Fibroblast of skin of right quadriceps (primary cell): Measurements from ENCODE around the gene SLC22A7.
A peak's percentile ranks its signal among the peaks of the same experiment; 100 is the strongest.

Source experiments
- DNase-seq: peaks from one replicate; pipeline ENCODE4 v3.0.0-alpha.2; 2013

Gene SLC22A7

GRCh38 chr6:43297644-43298564 lies at the start of gene SLC22A7:
TSS of gene SLC22A7 (plus strand) at chr6:43298260. CDS start at chr6:43298359, 99 bp downstream.
- DNase-seq, result no peak

DNA sequence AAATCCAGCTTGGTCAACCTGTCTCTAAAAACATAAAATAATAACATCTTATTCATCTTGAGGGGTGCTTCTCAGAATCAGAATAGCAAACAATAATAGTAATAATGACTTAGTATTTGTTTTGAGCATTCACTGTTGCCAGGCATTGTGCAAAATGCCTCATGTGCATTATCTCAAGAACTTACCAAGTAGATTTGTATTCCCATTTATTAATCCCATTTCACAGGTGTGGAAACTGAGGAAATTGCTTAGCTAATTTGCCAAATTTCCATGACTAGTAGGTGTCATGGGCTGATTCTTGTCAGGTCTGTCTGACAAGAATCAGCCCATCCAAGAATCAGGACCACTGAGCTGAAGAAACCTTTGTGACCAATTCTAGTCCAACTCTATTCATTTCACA lies 49.3 kb upstream of the SLC22A7 start:
- no peak for DNase-seq

- no peak for DNase-seq
These were observed 47.1 kb upstream of the SLC22A7 start for GRCh38 chr6:43250992-43251373.

DNA sequence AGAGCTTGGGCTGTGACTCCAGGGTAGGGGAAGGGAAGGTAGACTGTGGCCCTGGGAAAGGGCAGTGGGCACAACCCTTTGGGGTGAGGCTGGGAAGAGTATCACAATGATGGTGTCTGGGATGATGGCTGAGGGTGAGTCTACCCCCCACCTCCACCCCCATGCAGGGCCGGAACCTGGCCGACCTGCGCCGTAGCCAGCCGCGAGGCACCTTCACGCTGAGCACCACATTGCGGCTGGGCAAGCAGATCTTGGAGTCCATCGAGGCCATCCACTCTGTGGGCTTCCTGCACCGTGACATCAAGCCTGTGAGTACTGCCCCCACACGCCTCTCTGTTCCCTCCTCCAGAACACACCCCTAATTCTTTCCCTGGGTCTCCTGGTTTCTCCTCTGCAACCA lies 44.7 kb upstream of the SLC22A7 start:
- DNase-seq, result no peak

- no peak for DNase-seq
These were observed 43.8 kb upstream of the SLC22A7 start for GRCh38 chr6:43254138-43254817.

- no peak for DNase-seq
These were observed 43.2 kb upstream of the SLC22A7 start for GRCh38 chr6:43254846-43255245.

GRCh38 chr6:43255408-43256054 lies 42.5 kb upstream of the SLC22A7 start:
- DNase-seq, result no peak

GRCh38 chr6:43256670-43257366 lies 41.2 kb upstream of the SLC22A7 start:
- DNase-seq, result no peak

- no peak for DNase-seq
These were observed 40.5 kb upstream of the SLC22A7 start for GRCh38 chr6:43257367-43258145.

GRCh38 chr6:43258180-43258579 lies 39.9 kb upstream of the SLC22A7 start:
- DNase-seq, result no peak

- no peak for DNase-seq
These were observed 39.0 kb upstream of the SLC22A7 start for GRCh38 chr6:43258807-43259686.

GRCh38 chr6:43260791-43261190 lies 37.3 kb upstream of the SLC22A7 start:
- no peak for DNase-seq

DNA sequence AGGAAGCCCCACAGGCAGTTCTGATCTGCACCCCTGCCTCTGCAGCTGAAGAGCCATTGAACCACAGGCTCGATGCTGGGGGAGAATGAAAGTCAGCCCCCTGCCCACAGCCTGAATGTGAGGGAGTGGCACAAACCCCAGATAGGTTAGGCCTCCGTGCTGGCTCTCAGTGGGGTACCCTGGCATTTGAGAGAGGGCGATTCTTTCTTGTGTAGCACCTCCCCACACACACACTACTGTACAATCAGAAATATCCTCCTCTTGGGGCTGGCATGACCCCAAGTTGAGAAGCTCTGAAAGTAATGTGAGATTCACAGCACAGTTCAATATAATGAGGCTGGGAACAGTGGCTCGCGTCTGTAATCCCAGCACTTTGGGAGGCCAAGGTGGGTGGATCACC lies 36.9 kb upstream of the SLC22A7 start:
- no peak for DNase-seq

GRCh38 chr6:43262000-43262779 lies 35.9 kb upstream of the SLC22A7 start:
- no peak for DNase-seq

DNA sequence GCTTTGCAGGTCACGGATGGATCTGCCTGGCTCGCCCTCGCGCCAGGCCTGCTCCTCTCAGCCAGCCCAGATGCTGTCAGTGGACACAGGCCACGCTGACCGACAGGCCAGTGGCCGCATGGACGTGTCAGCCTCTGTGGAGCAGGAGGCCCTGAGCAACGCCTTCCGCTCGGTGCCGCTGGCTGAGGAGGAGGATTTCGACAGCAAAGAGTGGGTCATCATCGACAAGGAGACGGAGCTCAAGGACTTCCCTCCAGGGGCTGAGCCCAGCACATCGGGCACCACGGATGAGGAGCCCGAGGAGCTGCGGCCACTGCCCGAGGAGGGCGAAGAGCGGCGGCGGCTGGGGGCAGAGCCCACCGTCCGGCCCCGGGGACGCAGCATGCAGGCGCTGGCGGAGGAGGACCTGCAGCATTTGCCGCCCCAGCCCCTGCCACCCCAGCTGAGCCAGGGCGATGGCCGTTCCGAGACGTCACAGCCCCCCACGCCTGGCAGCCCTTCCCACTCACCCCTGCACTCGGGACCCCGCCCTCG lies 35.2 kb upstream of the SLC22A7 start:
- DNase-seq, result no peak

DNA sequence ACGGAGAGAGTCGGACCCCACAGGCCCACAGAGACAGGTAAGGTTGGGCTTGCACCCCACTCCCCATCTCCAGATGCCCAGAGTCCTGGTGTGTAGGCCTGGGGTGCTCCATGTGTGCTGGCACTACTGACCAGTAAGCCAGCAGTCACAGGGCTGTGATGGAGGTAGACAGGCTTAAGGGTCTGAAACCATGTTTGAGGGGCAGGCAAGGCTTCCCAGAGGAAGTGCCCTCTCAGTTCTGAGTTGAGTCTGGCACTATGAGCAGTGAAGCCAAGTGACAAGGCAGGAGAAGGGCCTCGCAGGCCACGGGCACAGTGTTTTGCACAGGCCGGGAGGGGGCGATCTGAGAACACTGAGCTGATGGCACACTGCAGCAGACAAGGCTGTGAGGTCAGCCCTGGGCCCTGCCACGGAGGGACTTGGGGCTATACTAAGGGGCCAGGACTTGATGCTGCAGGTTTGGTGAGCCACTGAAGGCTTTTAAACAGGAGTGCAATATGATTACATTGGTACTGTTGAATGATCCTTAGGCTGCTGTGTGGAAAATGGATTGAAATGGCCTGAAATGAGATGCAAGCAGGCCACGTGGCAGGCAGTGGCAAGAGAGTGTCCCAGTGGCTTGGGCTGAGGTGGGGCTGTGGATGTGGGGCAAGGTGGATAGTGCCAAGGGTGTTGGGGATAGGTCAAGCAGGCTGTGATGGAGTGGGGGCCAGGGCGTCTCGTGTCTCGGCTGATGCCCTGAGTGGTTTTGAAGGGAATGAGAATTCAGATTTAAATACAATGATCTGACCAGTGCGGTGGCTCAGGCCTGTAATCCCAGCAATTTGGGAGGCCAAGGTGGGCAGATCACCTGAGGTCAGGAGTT lies 34.5 kb upstream of the SLC22A7 start:
- peak; percentile 57 for DNase-seq

GRCh38 chr6:43264599-43265145 lies 33.4 kb upstream of the SLC22A7 start:
- DNase-seq, result no peak

DNA sequence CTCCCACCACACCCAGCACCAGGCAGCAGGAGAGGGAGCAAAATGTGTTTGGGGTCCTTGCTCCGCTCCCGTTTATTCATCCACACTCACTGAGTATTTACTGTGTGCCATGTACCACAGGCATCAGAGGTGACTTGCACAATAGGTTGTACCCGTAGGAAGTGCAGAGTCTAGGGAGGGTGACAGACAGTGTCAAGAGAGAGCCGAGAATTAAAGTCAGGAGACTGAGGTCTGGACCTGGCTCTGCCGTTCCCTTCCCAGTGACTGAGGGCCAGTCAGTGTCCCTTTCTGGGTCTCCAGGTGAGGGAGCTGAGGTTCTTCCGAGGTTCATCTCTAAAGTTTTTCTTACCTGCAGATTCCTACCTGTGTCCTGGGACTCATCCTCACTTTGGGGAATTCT lies 32.5 kb upstream of the SLC22A7 start:
- DNase-seq, result no peak
